ENCODE data around the gene LRTM2. TPM values are rescaled to one million over a fixed set of nuclear protein-coding genes. Genes with fewer than 3 reads are reported as not detected.
A peak's percentile ranks its signal among the peaks of the same experiment; 100 is the strongest.
"Not testable (repeated sequence)": the region's sequence is repeated elsewhere in the genome, so short reads cannot be mapped to it uniquely, and the experiment has no call there.

Gene LRTM2
- total RNA-seq, 1 experiment from 2014 or later = not detected

GRCh38 chr12:1811281-1811947 is 9.0 kb upstream of the LRTM2 start:
- DNase-seq (ENCODE audit: low read depth) = peak; percentile 26

- DNase-seq (ENCODE audit: low read depth) = no peak
These were observed 8.4 kb upstream of the LRTM2 start for GRCh38 chr12:1811948-1812291.

GRCh38 chr12:1812650-1813302 is 7.6 kb upstream of the LRTM2 start:
- DNase-seq (ENCODE audit: low read depth) = peak; percentile 70

GRCh38 chr12:1814266-1814665 is 6.1 kb upstream of the LRTM2 start:
- DNase-seq (ENCODE audit: low read depth) = no peak

- peak; percentile 16 for DNase-seq (ENCODE audit: low read depth)
These were observed 5.3 kb upstream of the LRTM2 start for GRCh38 chr12:1815108-1815507.

GRCh38 chr12:1815814-1816729 is 4.3 kb upstream of the LRTM2 start:
- no peak for DNase-seq (ENCODE audit: low read depth)

GRCh38 chr12:1816730-1817348 is 3.5 kb upstream of the LRTM2 start:
- no peak for DNase-seq (ENCODE audit: low read depth)

GRCh38 chr12:1817928-1818327 is 2.4 kb upstream of the LRTM2 start:
- DNase-seq (ENCODE audit: low read depth) = not testable (repeated sequence)

GRCh38 chr12:1819050-1819449 is 1.3 kb upstream of the LRTM2 start:
- DNase-seq (ENCODE audit: low read depth) = no peak

GRCh38 chr12:1819571-1819970 is 794 bp upstream of the LRTM2 start:
- no peak for DNase-seq (ENCODE audit: low read depth)

- no peak for DNase-seq (ENCODE audit: low read depth)
These were observed 529 bp downstream of the LRTM2 start for GRCh38 chr12:1820896-1821291.

GRCh38 chr12:1821805-1822204 is 1.4 kb downstream of the LRTM2 start:
- DNase-seq (ENCODE audit: low read depth) = no peak

GRCh38 chr12:1822699-1823098 is 2.3 kb downstream of the LRTM2 start:
- DNase-seq (ENCODE audit: low read depth) = no peak

- no peak for DNase-seq (ENCODE audit: low read depth)
These were observed 2.9 kb downstream of the LRTM2 start for GRCh38 chr12:1823237-1823636.

- no peak for DNase-seq (ENCODE audit: low read depth)
These were observed 5.2 kb downstream of the LRTM2 start for GRCh38 chr12:1825382-1826102.

GRCh38 chr12:1826401-1826800 is 6.0 kb downstream of the LRTM2 start:
- DNase-seq (ENCODE audit: low read depth) = no peak

GRCh38 chr12:1826867-1827705 is 6.7 kb downstream of the LRTM2 start:
- no peak for DNase-seq (ENCODE audit: low read depth)

GRCh38 chr12:1827826-1828805 is 7.8 kb downstream of the LRTM2 start:
- DNase-seq (ENCODE audit: low read depth) = no peak

- peak; percentile 32 for DNase-seq (ENCODE audit: low read depth)
These were observed 8.5 kb downstream of the LRTM2 start for GRCh38 chr12:1828856-1829255.
